HG03196 (cell line): ENCODE measurements around the gene DOCK1.

Experiments
- ATAC-seq: cut with Tn5 transposase; IDR thresholded peaks from one replicate; pipeline ENCODE4 v1.9.1; 2021; ENCODE audit not compliant: unreplicated experiment

The DOCK1 gene

DNA sequence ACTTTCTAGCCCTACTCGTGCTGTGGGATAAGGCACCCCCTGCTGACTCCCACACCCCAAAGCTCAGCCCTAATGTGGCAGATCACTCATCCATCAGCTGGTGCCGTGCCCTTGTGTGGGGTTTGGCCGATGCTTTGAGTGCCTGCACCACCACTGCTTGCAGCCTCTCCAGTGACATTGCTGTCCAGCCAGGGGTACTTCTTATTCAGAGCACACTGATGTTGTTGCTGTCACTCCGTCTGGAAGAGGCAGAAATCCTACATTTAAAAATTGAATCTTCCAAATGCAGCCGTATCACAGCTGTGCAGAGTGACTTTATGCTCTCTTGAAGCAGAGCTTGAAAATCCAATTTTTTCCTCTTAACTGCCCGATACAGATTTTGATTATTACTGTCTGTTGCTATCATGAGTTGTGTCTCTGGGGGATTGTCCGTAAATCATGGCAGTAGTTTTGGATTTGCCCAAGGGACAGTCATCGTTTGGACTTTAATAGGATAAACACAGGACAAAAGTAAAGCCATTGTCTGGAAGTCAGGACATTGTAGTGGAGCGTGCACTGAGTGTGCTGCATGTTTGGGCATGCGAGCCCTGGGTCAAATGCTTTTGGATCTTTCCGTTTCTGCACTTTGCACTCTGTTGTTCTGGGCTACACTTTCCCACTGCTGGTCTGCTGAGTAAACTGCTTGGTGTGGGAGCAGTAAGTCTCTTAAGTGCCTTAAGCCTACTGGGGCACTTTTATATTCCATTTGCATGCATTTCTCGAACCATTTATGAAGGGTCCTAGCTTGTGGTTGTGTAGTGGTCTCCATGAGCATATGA lies 128.2 kb downstream of the DOCK1 start:
- no peak for ATAC-seq

DNA sequence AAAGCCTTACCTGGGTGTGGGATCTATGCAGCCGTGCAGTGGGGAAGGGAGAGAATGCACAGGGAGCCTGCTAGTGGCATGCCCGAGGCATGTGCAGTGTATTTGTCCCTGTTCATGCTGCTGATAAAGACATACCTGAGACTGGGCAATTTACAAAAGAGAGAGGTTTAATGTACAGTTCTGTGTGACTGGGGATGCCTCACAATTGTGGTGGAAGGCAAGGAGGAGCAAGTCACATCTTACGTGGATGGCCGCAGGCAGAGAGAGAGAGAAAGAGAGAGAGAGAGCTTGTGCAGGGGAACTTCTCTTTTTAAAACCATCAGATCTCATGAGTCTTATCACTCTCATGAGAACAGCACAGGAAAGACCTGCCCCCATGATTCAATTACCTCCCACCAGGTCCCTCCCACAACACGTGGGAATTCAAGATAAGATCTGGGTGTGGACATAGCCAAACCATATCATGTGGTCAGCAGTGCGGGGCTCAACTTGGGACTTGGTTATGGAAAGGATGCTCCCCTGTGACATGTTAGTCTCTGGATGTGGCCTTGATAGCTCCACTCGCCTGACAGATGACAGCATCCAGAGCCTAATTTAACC lies 128.9 kb downstream of the DOCK1 start:
- no peak for ATAC-seq

DNA sequence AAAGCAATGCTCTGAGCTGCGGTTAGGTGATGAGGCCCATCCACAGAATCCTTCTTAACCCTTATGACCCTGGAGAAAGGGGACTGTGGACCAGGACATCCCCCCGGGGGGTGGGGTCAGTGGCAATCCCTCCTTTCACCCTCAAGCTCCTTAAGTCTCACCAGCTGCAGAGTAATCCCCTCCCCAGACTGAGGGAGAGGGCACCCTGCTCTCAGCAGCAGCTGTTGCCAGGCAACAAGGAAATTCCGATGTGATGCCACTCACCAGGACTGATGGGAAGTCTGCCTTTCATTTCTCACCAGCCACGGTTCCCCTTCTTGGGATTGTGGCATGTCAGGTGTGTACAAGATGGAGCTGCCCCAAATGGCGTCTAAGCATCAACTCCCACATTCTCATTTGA lies 129.6 kb downstream of the DOCK1 start:
- no peak for ATAC-seq

DNA sequence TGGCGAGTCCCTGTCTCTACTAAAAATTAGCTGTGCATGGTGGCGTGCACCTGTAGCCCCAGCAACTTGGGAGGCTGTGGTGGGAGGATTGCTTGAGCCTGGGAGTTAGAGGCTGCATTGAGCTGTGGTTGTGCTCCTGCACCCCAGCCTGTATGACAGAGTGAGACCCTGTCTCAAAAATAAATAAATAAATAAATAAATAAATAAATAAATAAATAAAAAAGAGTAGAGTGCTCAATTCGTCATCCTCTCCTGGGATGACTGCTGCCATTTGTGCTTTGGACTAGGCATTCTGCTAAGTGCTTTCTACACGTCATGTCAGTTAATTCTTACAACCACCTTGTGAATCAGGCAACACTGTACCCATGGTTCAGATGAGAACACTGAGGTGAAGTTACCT lies 130.6 kb downstream of the DOCK1 start:
- ATAC-seq, result no peak

DNA sequence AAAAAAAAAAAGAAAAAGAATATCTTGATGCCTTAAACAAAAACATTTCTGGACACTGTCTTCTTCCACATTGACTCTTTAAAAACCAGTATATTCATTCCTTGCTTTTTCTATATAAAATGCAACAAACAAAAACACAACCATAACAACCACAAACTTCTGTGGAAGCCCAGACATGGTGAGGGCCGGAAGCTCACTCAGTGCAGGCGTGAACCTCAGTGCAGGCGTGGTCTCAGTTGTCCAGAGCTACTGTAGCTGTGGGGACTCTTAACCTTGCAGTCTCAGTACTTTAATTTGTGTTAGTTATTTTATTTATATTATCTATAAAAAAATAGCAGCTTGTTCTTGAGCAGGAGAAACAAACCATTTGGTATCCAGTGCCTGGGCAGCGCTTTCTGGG lies 131.8 kb downstream of the DOCK1 start:
- ATAC-seq, result no peak

DNA sequence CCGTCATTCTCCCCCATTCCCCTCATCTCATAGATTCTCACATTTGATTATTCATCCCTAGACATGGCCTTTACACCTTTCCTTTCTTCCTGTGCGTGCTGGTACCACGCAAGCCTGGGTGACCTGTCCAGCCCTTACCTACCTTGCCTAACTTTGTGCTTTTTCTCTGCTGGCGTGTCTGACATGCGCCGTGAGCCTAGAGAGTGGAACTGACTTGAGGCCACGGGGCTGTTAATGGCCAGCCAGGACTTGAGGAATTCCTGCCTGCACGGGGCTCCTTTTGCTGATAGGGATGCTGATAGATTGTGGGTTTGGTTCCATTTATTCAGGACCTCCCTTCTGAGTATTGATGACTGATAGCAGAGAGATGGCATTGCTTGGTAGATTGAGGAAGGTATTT lies 134.2 kb downstream of the DOCK1 start:
- ATAC-seq, result no peak

DNA sequence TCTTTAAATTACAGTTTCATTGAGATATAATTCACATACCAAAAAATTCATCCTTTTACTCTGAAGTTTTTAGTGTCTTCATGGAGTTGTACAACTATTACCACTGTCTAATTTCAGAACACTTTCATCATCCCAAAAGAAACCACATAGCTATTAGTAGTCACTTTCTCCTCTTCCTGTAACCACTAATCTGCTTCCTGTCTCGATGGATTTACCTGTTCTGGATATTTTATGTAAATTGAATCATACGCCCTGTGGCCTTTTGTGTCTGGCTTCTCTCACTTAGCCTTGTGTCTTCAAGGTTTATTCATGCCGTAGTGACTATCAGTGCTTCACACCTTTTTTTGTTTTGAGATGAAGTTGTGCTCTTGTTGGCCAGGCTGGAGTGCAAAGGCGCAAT lies 135.5 kb downstream of the DOCK1 start:
- ATAC-seq, result no peak

DNA sequence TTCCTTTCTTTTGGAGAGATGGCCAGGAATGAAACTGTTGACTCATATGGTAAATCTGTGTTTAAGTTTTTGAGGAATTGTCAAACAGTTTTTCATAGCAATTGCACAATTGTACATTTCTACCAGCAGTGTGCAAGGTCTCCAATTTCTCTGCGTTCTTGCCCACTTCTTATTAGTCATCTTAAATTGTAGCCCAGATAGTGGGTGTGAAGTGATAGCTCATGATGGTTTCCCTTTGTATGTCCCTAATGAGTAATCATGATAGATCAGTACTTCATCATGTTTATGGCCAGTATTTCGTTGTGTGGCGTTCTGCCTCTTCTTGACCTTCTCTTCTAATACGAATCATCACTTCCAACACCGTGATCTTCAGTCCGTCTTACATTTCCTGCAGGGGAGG lies 136.3 kb downstream of the DOCK1 start:
- ATAC-seq, result no peak

DNA sequence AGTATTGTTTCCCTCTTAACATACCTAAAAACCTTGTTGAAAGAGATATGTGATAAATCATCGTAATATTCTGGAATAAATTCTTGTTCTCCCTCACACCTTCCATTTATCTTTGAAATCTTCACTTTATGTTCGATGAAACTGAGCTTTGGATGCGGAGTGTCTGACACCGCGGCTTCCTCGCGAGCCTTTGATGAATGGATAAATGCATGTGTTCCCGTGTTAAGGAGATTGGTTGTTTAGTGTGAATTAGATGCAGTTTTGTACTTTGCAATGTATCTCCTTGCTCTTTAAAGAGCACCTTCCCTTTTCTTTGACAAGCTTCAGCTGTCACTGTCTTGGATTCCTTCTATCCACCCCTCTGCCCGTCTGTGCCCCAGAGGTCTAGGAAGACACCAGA lies 138.1 kb downstream of the DOCK1 start:
- ATAC-seq, result no peak

DNA sequence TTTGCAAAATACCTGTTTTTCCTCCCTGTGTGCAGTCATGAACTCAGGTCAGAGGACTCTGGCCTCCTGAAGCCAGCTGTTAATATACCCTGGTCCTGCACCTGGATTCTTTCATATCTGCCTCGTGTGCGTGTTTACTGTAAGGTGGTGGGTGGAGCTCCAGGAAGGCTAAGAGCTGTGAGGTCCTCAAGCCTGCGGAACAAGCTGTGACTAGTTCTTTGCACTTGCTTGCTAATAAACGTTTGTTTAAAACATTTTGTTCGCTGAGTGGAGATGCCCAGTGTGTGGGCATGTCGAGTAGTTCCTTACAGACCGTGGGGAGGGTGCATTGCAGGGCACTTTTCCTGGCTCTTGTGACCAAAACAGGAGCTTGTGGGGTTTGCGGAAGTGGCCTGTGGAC lies 139.0 kb downstream of the DOCK1 start:
- ATAC-seq, result no peak

DNA sequence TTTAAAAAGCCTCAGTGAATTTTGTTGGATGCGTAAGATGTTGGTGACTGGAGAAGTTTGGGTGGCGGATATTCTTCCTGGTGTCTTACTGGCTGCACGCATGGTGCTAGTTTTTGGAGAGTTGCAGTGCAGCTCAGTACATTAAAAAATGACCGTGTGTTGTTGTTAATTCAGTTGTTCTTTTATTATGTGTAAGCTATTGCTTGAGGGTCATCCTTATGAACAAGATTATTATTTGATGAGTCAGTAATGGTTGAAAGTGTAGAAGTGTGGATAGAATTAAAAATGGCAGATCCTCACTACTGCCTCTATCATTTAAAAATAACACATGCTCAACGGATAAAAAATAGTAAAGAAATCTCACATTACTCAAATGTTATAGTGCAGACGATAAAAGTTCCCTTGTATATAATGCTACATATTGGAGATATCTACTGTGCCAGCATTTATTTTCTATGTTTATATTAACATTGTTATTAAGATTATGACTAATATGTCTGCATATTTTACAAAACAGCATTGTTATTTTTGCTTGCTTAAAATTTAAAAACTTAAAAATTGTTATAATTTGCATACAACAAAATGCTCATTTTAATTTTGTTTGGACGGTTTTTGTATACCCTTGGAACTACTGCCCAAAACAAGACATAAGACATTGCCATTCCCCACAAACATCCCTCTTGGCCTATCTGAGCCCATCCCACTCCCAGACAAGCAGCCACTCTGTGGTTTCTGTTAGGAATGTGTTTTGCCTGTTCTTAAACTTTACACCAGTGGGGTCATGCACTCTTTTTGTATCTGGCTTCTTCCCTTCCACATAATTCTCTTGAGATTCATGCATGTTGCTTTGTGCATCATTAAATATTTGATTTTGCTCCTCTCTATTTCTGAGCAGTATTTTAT lies 142.0 kb downstream of the DOCK1 start:
- ATAC-seq, result no peak

DNA sequence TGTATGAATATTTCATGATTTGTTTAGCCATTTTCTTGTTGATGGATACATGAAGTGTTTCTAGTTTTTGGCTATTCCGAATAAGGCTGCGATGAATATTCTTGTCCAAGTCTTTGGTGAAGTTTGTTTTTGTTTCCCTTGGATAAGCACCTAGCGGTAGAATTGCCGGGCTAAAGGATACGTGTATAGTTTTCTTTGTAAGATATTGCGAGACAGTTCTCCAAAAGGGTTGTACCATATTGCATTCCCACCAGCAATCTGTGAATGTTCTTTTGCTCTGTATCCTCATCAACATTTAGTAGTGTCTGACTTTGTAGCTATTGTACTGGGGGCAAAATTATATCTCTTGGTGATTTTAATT lies 142.6 kb downstream of the DOCK1 start:
- ATAC-seq, result no peak

DNA sequence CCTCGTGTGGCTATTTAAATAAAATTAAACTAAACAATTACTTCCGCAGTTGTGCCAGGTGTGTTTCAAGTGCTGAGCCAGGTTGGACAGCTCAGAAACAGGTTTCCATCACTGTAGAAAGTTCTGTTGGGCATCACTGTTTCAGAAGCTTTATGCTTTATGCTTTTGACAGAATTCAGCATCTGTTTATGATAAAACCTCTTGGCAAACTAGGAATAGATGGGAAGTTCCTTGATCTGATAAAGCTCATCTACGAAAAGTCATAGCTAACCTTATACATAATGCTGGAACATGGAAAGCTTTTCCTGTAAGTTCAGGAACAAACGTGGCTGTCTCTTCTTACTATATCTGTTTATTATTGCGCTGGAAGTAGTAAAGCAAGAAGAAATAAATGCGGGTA lies 143.4 kb downstream of the DOCK1 start:
- ATAC-seq, result no peak

DNA sequence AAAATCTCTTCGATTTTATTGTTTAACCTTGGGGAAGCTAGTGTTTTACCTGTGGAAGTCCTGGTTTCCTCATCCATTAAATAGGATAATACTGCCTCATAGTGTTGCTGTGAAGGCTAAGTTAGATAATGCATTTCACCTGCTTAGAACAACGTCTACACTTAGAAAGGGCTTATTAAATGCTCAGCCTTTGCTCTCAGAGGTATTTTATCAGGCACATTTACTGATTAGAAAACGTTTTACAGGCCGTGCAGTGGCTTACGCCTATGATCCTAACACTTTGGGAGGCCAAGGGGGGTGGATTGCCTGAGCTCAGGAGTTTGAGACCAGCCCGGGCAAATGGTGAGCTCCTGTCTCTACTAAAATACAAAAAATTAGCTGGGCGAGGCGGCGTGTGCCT lies 146.8 kb downstream of the DOCK1 start:
- no peak for ATAC-seq

DNA sequence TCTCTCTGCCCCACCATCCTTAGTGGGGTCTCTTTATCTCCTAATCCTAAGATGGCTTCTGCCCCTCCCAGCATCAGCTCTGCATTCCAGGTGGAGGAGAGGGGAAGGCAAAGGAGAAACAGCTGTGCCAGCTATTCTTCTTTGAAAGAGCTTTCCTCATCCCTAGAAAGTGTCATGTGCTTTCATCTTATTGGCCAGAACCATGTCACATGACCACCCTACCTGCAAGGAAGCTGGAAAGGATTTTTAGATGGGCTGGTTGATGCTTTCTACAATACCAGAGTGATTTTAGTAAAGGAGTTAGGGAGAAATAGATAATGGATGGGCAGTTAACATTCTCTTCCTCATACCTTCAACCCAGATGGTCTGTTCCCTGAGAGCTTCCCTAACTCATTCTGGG lies 150.0 kb downstream of the DOCK1 start:
- no peak for ATAC-seq

DNA sequence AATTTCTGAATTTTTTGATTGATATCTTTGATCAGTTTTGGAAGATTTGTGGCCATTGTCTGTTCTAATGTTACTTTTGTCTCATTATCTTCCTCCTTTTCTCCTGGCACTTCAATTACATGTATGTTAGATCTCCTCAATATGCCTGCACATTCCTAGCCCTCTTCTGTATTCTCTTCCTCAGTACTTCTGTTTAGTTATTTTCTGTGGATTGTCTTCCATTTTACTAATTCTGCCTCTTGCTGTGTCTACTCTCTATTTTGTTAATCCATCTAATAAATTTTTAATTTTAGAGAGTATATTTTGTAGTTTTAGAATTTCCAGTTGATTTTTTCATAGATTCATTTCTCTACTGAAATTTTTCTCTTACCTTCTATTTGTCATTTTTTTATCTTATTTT lies 154.1 kb downstream of the DOCK1 start:
- no peak for ATAC-seq

DNA sequence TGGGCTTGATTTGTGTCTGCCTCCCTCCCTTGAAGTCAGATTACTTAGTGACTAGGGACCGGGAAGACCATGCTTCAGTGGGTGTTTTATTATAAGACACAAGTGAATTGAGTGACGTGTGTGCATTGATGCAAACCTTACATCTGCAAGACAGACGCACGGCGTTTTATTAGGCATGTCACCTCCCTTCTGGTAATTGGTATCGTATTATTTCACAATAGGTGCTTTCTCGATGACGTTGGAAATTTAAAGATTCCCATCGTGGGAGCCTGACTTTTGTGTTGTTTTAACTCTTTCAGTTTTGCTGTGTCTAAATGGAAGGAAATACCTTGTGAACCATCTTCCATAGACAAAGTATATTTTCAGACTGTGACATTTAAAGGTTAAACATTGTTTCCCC lies 158.5 kb downstream of the DOCK1 start:
- ATAC-seq, result no peak

DNA sequence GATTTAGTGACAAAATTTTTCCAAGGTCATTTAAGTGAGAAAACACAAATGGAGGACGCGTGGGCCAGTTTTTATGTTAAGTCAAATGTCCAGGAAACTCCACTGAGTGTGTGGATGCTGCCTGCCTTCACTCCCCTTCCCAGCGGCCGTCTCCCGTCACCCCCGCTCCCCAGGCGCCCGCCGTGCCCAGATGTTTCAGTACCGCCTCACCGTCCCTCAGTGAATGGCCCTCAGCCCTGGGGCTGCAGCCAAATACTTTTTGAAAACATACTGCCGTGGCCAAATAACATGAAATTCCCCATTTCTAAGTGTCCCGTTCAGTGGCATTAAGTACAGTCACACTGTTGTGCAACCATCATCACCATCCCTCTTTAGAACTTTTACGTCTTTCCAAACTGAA lies 159.2 kb downstream of the DOCK1 start:
- no peak for ATAC-seq

DNA sequence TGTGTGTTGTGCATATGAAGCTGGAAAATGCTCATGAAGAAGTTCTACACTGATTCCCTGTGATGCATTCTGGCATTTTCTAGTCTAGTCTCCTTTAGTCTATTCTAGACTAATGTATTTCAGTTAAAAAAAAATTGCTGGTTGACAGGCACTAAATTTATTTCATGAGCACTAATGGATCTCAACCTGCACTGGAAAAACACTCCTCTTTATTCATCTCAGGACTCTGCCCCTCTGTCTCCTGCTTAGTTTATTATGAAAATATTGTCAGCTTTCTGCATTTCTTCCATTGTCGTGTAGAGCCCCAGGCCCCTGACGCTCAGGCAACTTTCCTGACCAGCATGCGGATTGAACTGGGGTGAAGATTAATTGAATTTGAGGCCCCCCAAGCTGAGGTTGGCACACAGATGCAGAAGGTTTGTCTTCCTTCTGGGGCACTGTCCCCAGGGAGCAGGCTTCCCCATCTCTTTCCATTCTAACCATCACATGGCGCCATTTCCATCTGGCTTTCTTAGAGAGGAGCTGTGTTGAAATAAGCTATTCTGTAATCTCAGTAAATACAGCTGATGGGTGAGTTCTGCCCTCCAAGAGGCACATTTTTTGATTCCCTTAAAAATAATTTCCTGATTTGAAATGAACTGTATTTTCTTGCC lies 162.4 kb downstream of the DOCK1 start:
- no peak for ATAC-seq

DNA sequence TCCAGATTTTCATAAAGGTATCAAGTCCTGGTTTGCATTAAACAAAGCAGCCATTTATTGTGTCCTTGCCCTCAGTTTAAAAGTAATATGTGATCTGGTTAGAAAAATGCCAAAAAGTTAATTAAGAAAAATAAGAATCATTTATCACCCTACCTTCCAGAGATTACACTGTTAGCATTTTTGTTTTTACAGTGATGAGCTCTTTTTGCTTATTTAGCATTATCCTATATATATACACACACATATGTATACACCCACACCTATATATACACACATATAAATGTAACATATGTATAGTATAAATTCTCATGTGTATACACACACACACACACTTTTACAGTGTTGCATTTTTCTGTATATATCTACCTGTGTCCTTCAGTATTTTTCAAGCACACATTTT lies 163.3 kb downstream of the DOCK1 start:
- ATAC-seq, result no peak

DNA sequence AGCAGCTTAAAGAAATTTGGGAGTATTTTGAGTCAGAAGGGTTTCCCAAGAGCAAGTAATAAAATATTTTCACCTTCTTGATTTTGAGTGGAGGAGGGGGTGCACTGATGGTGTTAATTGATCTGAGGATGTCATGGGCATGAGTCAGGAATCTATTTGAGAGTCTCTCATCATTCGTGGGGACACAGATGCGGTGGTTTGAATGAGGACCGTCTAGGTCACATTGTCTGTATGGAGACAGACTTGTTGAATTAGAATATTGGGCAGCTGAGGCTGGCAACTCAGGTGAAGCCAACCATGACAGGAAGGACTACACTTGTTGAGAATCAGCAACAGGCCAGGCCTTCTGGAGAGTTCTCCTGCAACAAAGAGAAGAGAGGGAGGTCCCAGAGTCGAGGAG lies 164.2 kb downstream of the DOCK1 start:
- no peak for ATAC-seq

DNA sequence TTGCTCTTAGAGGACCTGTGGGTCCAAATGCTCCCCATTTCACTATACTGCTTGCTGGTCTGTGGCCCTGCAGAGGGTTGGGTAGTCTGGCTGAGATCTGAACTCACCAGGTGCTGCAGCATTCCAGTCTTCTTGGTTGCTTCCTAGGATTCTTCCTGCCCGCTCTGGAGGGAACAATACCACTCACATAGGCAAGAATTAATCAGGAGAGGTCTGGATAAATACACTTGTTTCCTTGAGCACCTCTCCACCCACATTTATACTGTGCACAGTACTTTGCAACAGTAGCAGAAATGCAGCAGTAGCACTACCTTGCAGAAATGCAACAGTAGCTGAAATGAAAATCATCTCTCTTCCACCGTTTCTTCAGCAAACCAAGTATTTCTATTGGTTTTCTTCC lies 165.9 kb downstream of the DOCK1 start:
- ATAC-seq, result no peak
